Glomerular visceral epithelial cell (primary cell): Measurements from ENCODE around the gene MUCL1.
A peak's percentile ranks its signal among the peaks of the same experiment; 100 is the strongest.
"Not testable (repeated sequence)": the region's sequence is repeated elsewhere in the genome, so short reads cannot be mapped to it uniquely, and the experiment has no call there.

Source experiments
- DNase-seq: peaks from one replicate; pipeline ENCODE4 v3.0.0-alpha.2; 2016; ENCODE audit errors: extremely low spot score

MUCL1 gene, protein sequence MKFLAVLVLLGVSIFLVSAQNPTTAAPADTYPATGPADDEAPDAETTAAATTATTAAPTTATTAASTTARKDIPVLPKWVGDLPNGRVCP

DNA sequence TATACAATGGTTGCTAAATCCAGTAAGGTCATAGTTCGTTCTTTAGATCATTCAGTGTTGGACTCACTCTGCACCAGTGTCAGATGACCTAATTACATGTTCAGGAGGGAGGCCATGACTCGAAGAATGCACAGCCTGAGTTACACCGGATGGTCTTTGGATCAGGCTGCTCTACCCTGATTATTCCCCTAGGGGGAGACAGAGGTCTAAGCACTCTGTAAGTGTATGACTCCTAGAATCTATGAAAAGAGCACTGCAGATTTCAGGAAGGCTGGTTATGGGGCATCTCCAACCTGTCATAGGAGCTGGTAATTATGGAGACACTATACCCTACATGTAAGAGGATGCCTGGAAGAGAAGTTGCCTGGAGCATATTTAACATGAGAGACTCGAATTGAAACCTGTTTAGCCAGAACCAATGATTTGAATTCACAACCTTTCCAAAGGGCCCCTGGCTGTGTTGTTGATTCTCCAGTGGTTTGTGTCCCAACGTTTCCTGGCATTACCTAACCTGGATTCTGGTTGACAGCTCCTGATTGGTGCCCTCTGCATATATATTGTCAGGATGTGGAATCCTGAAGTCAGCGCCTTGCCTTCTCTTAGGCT, at the start of gene MUCL1:
MUCL1 (plus strand) TSS at position 584 of the 606 bp plus-strand sequence. CDS start 67 bp downstream, outside the sequence.
- DNase-seq, result peak; percentile 60

DNA sequence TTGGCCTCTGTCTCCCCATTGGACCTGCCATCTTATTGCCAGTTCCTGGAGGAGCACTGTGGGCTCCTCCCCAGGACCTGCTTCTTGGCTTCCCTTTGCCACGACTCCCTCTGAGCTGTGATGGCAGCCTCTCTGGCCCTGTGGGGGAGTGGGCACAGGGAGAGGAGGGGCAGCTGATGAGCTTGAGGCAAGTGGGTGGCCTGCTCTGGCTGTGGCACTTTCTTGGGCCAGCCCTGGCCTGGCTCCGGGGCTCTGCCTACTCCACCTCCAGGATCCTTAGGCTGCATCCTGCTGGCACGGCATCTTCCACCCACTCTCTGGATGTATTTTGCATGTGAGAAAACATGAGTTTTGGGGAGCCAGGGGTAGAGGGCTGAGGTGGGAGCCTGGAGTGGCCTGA, 32.6 kb upstream of the MUCL1 start:
- DNase-seq, result no peak

DNA sequence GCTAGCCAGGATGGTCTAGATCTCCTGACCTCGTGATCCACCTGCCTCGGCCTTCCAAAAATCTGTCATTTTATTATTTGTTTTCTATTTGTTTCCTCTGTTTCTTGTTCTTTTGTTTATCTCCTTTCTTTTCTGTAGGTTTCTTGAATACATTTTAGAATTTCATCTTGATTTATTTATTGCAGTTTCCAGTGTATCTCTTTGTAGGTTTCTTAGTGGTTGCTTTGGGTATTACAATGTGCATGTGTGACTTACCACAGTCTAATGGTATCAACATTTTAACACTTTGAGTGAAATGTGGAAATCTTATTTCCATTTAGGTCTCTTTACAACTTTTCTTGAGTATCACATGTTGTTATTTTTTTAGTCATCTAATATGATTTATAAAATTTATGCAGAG, 29.9 kb upstream of the MUCL1 start:
- DNase-seq, result no peak

- no peak for DNase-seq
Measured at GRCh38 chr12:54829511-54829910, 24.8 kb upstream of the MUCL1 start.

- DNase-seq, result no peak
Measured at GRCh38 chr12:54830199-54830598, 24.1 kb upstream of the MUCL1 start.

DNA sequence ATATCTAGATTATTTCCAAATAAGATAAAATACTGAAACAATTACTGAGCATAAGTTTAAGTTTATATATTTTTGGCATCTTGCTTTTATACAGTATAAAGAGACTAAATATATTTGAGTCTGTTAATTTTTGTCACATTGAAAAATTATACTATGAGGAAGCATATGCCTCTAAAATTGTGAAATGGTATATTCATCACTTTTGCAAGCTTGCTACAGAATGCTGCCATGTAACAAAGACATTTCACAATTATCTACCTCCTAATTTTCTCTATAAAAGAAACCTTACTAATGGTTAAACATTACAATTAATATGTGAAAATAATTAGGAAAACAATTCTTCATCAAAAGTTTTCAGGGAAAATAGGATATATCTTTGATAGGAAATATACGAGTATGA, 22.7 kb upstream of the MUCL1 start:
- no peak for DNase-seq

DNA sequence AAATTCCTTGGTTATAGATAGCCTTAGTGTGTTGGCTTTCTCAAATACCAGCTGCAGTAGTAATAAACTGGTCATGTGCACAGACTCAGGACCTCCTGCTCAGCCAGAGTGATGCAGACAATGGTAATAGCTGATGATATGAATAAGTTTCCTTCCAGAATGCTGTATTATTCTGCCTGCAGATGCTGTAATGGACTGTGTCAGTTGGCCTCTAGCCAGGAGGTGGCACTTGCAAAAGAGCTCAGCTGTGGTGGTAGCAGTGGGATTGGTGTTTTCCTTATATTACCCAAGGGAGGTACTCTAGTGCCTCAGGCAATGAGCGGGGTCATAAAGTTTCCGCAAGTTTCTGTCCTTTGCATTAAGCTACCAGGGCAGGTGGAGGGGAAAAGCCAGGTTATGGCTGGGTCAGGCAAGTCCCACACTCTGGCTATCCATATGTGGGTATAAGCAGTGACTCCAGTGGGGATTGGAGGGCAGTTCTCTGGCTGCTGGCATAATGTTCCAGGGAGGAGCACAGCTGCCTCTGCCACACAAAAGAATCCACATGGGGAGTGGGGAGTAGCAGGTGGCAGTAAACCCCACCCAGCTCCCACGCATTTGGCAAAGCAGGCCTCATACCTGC, 14.0 kb upstream of the MUCL1 start:
- no peak for DNase-seq

DNA sequence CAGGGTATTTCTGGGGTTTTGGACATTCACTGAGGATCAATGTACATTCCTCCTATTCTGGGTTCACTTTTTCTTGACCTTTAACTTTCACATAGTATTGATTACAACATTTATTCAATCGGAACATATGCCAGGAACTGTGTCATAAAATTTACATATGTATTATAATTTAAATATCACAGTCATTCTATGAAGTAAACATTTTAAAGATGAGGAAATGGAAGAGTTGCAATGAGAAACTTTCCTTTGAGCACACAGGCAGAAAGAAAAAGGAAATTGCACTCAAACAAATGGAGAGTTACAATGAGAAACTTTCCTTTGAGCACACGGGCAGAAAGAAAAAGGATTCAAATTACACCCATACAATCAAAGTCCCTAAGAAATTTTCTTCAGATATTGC, 3.1 kb downstream of the MUCL1 start:
- DNase-seq, result no peak

DNA sequence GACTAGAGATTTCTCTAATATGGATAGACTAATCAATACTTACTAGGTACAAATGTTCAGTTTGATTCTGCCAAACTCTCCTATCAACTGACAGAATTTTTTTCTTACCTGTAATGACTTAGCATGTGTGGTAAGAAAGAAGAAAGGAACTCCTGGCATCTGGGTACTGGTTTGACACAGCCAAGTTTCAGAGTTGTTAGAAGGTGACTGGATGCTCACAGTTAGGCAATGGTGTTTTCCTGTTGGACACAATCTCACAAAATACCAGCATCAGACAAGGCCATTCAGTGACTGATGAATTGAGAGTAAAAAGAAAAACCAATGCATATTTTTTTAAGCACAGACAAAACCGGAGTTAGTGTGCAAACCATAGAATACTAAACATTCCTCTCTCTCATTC, 4.2 kb downstream of the MUCL1 start:
- no peak for DNase-seq

- no peak for DNase-seq
Measured at GRCh38 chr12:54859502-54859901, 5.2 kb downstream of the MUCL1 start.

DNA sequence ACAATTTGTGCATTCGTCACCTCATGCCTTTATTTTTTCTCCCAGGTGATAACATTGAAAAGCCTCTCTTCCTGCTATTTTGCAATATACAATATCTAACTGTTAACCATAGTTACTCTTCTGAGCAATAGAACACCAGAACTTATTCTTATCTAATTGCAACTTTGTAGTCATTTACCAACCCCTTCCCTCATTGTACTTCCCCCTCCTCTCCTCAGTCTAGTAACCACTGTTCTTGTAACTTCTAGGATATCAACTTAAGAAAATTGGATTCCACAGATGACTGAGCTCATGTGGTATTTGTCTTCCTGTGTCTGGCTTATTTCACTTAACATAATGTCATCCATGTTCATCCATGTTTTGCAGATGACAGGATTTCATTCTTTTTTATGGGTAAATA, 7.6 kb downstream of the MUCL1 start:
- DNase-seq, result no peak

DNA sequence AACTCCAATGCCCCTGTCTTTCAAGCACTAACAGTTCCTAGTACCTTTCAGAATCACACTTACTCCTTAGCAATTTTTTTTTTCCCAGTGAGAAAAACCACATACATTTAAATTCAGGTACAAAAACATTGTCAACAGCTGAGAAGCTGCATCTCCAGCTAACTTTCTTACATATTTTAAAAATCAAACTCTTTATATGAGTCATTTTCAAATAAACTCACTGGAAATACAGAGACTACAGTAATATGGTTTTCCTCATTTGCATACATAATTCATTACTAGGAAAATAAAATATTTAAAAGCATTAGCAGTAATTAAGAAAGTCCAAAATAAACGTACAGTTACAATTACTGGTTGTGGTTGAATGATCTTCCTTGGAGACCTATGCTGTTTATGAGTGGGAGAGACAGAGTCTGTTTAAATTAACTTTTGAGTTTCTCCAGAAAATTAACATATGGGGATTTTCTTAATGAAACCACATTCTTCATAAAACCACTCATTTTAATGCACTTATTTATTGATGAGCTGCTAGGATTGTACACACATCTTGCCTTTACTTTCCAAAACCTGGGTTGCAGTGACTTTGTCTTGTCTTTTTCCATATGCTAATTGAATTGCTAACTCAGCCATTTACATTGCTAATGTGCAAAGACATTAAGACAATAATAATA, 9.8 kb downstream of the MUCL1 start:
- DNase-seq, result no peak

DNA sequence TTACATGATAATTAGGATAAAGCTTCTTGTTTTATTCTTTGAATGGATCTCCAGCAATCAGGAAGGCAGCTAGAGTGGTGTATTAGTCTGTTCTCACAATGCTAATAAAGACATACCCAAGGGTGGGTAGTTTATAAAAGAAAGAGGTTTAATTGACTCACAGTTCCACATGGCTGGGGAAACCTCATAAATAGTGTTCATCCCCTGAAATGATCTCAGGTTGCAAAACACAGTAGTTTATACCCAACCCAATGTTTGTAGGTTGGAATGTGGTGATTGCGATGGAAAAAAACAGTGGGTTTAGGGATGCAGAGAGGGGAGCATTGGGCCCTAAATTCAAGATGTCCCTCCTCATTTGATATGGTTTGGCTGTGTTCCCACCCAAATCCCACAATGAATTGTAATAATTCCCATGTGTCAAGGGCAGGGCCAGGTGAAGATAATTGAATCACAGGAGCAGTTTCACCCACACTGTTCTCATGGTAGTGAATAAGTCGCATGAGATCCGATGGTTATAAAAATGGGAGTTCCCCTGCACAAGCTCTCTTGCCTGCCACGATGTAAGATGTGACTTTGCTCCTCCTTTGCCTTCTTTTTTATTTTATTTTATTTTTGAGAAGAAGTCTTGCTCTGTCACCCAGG, 11.5 kb downstream of the MUCL1 start:
- DNase-seq, result no peak

DNA sequence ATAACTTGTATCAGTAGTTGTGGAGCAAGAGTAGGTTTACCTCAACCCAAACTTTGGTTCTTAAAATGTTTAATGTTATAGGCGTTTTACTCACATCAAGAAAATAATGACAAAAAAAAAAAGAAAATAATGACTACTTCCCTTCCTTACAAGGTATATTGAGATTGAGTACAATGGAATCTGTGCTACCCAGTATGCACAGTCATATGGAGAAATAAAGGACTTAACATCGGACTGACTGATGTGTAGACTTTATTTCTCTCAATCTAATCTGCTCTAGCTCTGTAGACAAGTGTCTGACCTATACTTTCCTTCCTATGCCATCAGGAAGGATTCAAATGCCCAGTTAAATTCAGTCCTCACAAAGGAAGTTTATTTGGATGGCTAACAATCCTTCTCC, 14.4 kb downstream of the MUCL1 start:
- DNase-seq, result no peak

DNA sequence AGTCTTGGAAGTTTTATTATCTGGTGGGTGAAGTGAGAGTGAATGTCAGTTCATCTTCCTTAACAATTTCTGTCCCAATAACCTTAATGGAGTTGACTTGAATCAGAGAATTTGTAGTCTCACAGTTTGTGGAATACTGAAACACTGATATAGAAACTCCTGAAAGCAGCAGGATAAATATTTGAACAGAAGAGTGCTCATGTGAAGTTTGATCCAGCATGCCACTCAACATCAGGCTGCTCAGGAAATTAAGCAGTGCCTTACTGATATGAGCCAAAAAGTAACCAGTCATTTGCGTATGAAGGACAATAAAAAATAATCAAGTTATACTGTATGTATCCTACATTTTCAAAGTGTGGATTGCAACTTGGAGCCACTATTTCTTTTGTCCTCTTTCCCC, 15.7 kb downstream of the MUCL1 start:
- DNase-seq, result no peak

DNA sequence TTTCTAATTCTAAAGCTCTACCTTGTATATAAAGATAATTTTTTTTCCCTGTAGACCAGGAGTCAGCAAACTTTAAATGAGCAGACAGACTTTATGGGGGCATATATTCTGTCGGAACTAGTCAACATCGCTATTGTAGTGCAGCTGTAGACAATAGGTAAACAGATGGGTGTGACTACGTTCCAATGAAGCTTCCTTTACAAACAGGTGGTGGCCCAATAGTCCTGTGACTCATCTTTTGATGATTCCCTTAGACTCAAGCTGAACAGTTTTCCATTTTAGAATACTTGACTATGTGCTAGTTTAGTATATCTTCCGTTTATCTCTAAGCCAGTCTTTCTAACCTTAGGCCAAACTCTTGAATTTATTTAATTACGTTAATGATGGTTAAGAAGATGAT, 16.3 kb downstream of the MUCL1 start:
- DNase-seq, result no peak

DNA sequence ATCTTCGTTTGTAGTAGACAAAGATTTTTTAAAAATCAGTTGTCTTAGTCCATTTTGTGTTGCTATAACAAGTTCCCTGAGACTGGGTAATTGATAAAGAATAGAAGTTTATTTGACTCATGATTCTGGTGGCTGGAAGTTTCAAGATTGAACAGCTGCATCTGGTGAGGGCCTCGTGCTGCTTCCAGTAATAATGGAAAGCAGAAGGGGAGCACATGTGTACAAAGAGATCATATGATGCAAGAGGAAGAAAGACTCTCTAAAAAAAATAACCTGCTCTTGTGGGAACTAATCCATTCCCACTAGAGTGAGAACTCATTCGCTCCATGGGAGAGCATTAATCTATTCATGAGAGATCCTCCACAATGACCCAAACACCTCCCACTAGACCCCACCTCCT, 24.8 kb downstream of the MUCL1 start:
- DNase-seq, result no peak

GRCh38 chr12:54879579-54879978, 25.3 kb downstream of the MUCL1 start:
- no peak for DNase-seq

GRCh38 chr12:54882079-54882478, 27.8 kb downstream of the MUCL1 start:
- no peak for DNase-seq

- DNase-seq, result not testable (repeated sequence)
Measured at GRCh38 chr12:54882597-54882996, 28.3 kb downstream of the MUCL1 start.

DNA sequence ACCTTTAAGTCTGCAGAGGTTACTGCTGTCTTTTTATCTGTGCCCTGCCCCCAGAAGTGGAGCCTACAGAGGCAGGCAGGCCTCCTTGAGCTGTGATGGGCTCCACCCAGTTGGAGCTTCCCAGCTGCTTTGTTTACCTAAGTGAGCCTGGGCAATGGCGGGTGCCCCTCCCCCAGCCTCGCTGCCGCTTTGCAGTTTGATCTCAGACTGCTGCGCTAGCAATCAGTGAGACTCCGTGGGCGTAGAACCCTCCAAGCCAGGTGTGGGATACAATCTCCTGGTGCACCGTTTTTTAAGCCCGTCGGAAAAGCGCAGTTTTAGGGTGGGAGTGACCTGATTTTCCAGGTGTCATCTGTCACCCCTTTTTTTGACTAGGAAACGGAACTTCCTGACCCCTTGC, 34.1 kb downstream of the MUCL1 start:
- DNase-seq, result not testable (repeated sequence)

GRCh38 chr12:54890339-54890738, 36.0 kb downstream of the MUCL1 start:
- no peak for DNase-seq
